ENCODE data around the gene TNFAIP3.
"Not testable (repeated sequence)": the region's sequence is repeated elsewhere in the genome, so short reads cannot be mapped to it uniquely, and the experiment has no call there.

TNFAIP3 gene

GRCh38 chr6:137879299-137879698, 12.2 kb downstream of the TNFAIP3 start:
- Histone ChIP-seq H3K4me1 (ENCODE audit: control insufficient read depth, insufficient read depth, low read length) (peaks cover 14% of the 10 kb centered on the region), H3K9ac (ENCODE audit: low read length in 2 of 2) (no peak overlapping the region), H3K27me3 (ENCODE audit: control insufficient read depth in 1 of 2, insufficient read depth in 2 of 2, low read length in 2 of 2) (no peaks in the 10 kb centered on the region), H3K9me3 (ENCODE audit: control insufficient read depth in 2 of 2, low read length in 2 of 2) (no peaks in the 10 kb centered on the region), H3K27ac (ENCODE audit: low read length) (peak overlapping the region; percentile 37), H3K36me3 (ENCODE audit: control insufficient read depth in 2 of 2, insufficient read depth in 2 of 2, low read length in 2 of 2) (peaks cover 67 to 74% of the 10 kb centered on the region in 2 donors), H3K4me3 (ENCODE audit: low read length in 2 of 2) (no peak overlapping the region)

- no peaks in the 10 kb centered on the region for H3K9me3 ChIP-seq (ENCODE audit: control insufficient read depth in 2 of 2, low read length in 2 of 2)
- peaks cover 12% of the 10 kb centered on the region for H3K4me1 ChIP-seq (ENCODE audit: control insufficient read depth, insufficient read depth, low read length)
- no peak overlapping the region for H3K27ac ChIP-seq (ENCODE audit: low read length)
- no peak overlapping the region for H3K4me3 ChIP-seq (ENCODE audit: low read length in 2 of 2)
- no peak overlapping the region for H3K9ac ChIP-seq (ENCODE audit: low read length in 2 of 2)
- peaks cover 62 to 68% of the 10 kb centered on the region in 2 donors for H3K36me3 ChIP-seq (ENCODE audit: control insufficient read depth in 2 of 2, insufficient read depth in 2 of 2, low read length in 2 of 2)
- no peaks in the 10 kb centered on the region for H3K27me3 ChIP-seq (ENCODE audit: control insufficient read depth in 1 of 2, insufficient read depth in 2 of 2, low read length in 2 of 2)
Measured at GRCh38 chr6:137879885-137880745, 13.1 kb downstream of the TNFAIP3 start.

- Histone ChIP-seq H3K27ac (ENCODE audit: low read length) (no peak overlapping the region), H3K4me3 (ENCODE audit: low read length in 2 of 2) (no peak overlapping the region), H3K36me3 (ENCODE audit: control insufficient read depth in 2 of 2, insufficient read depth in 2 of 2, low read length in 2 of 2) (peaks cover 56 to 60% of the 10 kb centered on the region in 2 donors), H3K9ac (ENCODE audit: low read length in 2 of 2) (no peak overlapping the region), H3K27me3 (ENCODE audit: control insufficient read depth in 1 of 2, insufficient read depth in 2 of 2, low read length in 2 of 2) (no peaks in the 10 kb centered on the region), H3K9me3 (ENCODE audit: control insufficient read depth in 2 of 2, low read length in 2 of 2) (no peaks in the 10 kb centered on the region), H3K4me1 (ENCODE audit: control insufficient read depth, insufficient read depth, low read length) (peaks cover 12% of the 10 kb centered on the region)
Measured at GRCh38 chr6:137880746-137881521, 13.9 kb downstream of the TNFAIP3 start.

GRCh38 chr6:137881522-137881886, 14.4 kb downstream of the TNFAIP3 start:
- H3K9ac ChIP-seq (ENCODE audit: low read length in 2 of 2): no peak overlapping the region
- H3K4me3 ChIP-seq (ENCODE audit: low read length in 2 of 2): no peak overlapping the region
- H3K27ac ChIP-seq (ENCODE audit: low read length): no peak overlapping the region
- H3K36me3 ChIP-seq (ENCODE audit: control insufficient read depth in 2 of 2, insufficient read depth in 2 of 2, low read length in 2 of 2): peaks cover 52 to 56% of the 10 kb centered on the region in 2 donors
- no peaks in the 10 kb centered on the region for H3K27me3 ChIP-seq (ENCODE audit: control insufficient read depth in 1 of 2, insufficient read depth in 2 of 2, low read length in 2 of 2)
- no peaks in the 10 kb centered on the region for H3K9me3 ChIP-seq (ENCODE audit: control insufficient read depth in 2 of 2, low read length in 2 of 2)
- peaks cover 12% of the 10 kb centered on the region for H3K4me1 ChIP-seq (ENCODE audit: control insufficient read depth, insufficient read depth, low read length)

- Histone ChIP-seq H3K27me3 (ENCODE audit: control insufficient read depth in 1 of 2, insufficient read depth in 2 of 2, low read length in 2 of 2) (no peaks in the 10 kb centered on the region), H3K27ac (ENCODE audit: low read length) (no peak overlapping the region), H3K36me3 (ENCODE audit: control insufficient read depth in 2 of 2, insufficient read depth in 2 of 2, low read length in 2 of 2) (peaks cover 45 to 48% of the 10 kb centered on the region in 2 donors), H3K4me1 (ENCODE audit: control insufficient read depth, insufficient read depth, low read length) (peaks cover 12% of the 10 kb centered on the region), H3K9me3 (ENCODE audit: control insufficient read depth in 2 of 2, low read length in 2 of 2) (no peaks in the 10 kb centered on the region), H3K9ac (ENCODE audit: low read length in 2 of 2) (no peak overlapping the region), H3K4me3 (ENCODE audit: low read length in 2 of 2) (no peak overlapping the region)
Measured at GRCh38 chr6:137882225-137882961, 15.3 kb downstream of the TNFAIP3 start.

- H3K27me3 ChIP-seq (ENCODE audit: control insufficient read depth in 1 of 2, insufficient read depth in 2 of 2, low read length in 2 of 2): no peaks in the 10 kb centered on the region
- H3K9me3 ChIP-seq (ENCODE audit: control insufficient read depth in 2 of 2, low read length in 2 of 2): no peaks in the 10 kb centered on the region
- peaks cover 33 to 38% of the 10 kb centered on the region in 2 donors for H3K36me3 ChIP-seq (ENCODE audit: control insufficient read depth in 2 of 2, insufficient read depth in 2 of 2, low read length in 2 of 2)
- no peak overlapping the region for H3K27ac ChIP-seq (ENCODE audit: low read length)
- no peak overlapping the region for H3K9ac ChIP-seq (ENCODE audit: low read length in 2 of 2)
- H3K4me1 ChIP-seq (ENCODE audit: control insufficient read depth, insufficient read depth, low read length): peaks cover 11% of the 10 kb centered on the region
- H3K4me3 ChIP-seq (ENCODE audit: low read length in 2 of 2): no peak overlapping the region
Measured at GRCh38 chr6:137883400-137884148, 16.5 kb downstream of the TNFAIP3 start.

- Histone ChIP-seq H3K27ac (ENCODE audit: low read length) (no peak overlapping the region), H3K36me3 (ENCODE audit: control insufficient read depth in 2 of 2, insufficient read depth in 2 of 2, low read length in 2 of 2) (peaks cover 26 to 31% of the 10 kb centered on the region in 2 donors), H3K9me3 (ENCODE audit: control insufficient read depth in 2 of 2, low read length in 2 of 2) (no peaks in the 10 kb centered on the region), H3K27me3 (ENCODE audit: control insufficient read depth in 1 of 2, insufficient read depth in 2 of 2, low read length in 2 of 2) (no peaks in the 10 kb centered on the region), H3K4me3 (ENCODE audit: low read length in 2 of 2) (no peak overlapping the region), H3K9ac (ENCODE audit: low read length in 2 of 2) (no peak overlapping the region), H3K4me1 (ENCODE audit: control insufficient read depth, insufficient read depth, low read length) (peaks cover 5% of the 10 kb centered on the region)
Measured at GRCh38 chr6:137884149-137884909, 17.3 kb downstream of the TNFAIP3 start.

GRCh38 chr6:137884910-137885229, 17.8 kb downstream of the TNFAIP3 start:
- not testable (repeated sequence) for H3K9ac ChIP-seq (ENCODE audit: low read length in 2 of 2); H3K27me3 ChIP-seq (ENCODE audit: control insufficient read depth in 1 of 2, insufficient read depth in 2 of 2, low read length in 2 of 2); H3K27ac ChIP-seq (ENCODE audit: low read length); H3K4me3 ChIP-seq (ENCODE audit: low read length in 2 of 2); H3K9me3 ChIP-seq (ENCODE audit: control insufficient read depth in 2 of 2, low read length in 2 of 2); H3K4me1 ChIP-seq (ENCODE audit: control insufficient read depth, insufficient read depth, low read length)
- peaks cover 22 to 28% of the 10 kb centered on the region in 2 donors for H3K36me3 ChIP-seq (ENCODE audit: control insufficient read depth in 2 of 2, insufficient read depth in 2 of 2, low read length in 2 of 2)

- peaks cover 10 to 14% of the 10 kb centered on the region in 2 donors for H3K36me3 ChIP-seq (ENCODE audit: control insufficient read depth in 2 of 2, insufficient read depth in 2 of 2, low read length in 2 of 2)
- H3K9me3 ChIP-seq (ENCODE audit: control insufficient read depth in 2 of 2, low read length in 2 of 2); H3K27me3 ChIP-seq (ENCODE audit: control insufficient read depth in 1 of 2, insufficient read depth in 2 of 2, low read length in 2 of 2); H3K9ac ChIP-seq (ENCODE audit: low read length in 2 of 2); H3K4me3 ChIP-seq (ENCODE audit: low read length in 2 of 2); H3K27ac ChIP-seq (ENCODE audit: low read length); H3K4me1 ChIP-seq (ENCODE audit: control insufficient read depth, insufficient read depth, low read length): not testable (repeated sequence)
Measured at GRCh38 chr6:137886226-137886625, 19.2 kb downstream of the TNFAIP3 start.
